GM19324 (cell line): ENCODE data around the gene EDIL3.
"Not testable (repeated sequence)": the region's sequence is repeated elsewhere in the genome, so short reads cannot be mapped to it uniquely, and the experiment has no call there.

Experiments
- ATAC-seq: cut with Tn5 transposase; IDR thresholded peaks from one replicate; pipeline ENCODE4 v1.9.1; 2021; ENCODE audit warnings: mild to moderate bottlenecking, moderate library complexity; ENCODE audit not compliant: unreplicated experiment, low FRiP score

The EDIL3 gene

DNA sequence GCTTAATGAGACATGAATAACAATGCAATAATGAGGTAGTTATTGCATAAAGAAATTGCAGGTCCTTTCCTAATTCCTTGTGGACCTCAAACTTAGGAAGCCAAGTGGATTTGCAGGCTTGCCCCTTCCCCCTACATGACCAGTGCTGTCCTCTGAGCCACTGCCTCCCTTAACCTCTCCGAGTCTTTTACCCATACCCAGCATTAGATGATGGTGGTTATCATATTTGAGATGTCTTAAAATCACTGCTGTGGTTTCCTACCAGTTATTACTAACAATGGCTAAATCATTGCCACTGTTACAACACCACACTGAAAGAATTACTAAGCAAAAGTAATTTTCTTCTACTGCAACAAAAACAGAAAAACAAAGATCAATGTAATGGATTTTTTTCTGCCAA is 170.8 kb downstream of the EDIL3 start:
- no peak for ATAC-seq

GRCh38 chr5:84213212-84213611 is 171.5 kb downstream of the EDIL3 start:
- ATAC-seq = no peak

GRCh38 chr5:84204772-84205171 is 179.9 kb downstream of the EDIL3 start:
- no peak for ATAC-seq

DNA sequence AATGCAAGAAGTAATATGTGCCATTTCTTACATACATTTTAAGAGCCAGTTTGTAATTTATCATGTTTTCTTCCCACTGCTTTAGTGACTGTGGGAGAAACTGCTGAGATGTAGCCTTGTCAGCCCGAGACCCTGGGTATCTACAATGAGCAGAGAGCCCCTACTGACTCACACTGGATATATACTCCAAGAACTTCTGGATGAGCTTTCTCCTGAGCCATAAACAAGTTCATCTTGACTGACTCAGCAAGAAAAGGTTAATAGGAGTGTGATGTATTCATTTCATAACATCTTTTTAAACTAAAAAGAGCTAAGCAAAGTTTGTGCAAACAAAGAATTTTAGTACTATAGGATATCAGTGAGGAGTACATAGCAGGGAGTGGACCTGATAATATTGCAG is 182.5 kb downstream of the EDIL3 start:
- ATAC-seq = no peak

DNA sequence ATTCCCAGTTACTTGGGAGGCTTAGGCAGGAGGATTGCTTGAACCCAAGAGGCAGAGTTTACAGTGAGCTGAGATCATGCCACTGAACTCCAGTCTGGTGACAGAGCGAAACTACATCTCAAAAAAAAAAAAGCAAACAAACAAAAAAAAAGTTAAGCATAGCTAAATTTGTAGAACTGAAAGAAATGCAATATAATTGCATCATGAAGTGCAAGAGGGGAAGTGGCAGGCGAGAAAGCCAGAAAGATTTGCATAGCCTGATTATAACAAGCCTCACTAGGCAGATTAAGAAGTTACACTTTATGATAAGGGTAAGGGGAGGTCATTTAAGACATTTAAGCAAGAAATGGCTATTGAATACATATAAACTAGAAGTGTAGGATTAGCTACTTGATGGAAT is 187.1 kb downstream of the EDIL3 start:
- ATAC-seq = peak; percentile 74

DNA sequence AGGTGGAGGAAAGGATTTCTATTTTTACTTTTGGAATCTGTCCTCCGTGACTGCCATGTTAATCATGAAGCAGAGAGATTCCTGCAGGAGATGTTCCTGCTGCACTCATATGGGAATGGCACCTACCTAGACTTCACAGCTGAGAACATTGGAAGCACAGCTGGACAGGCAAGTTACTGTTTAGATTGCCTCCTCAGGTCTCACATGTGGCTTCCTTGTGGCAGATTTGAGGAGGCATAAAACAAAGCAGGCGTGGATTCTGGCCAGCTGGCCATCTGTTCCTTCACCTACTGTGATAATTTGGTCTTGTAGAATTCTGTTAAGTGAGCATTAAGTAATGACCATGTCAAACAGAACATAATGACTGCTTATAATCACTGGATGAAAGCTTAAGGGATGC is 193.4 kb downstream of the EDIL3 start:
- no peak for ATAC-seq

GRCh38 chr5:84184857-84185256 is 199.8 kb downstream of the EDIL3 start:
- no peak for ATAC-seq

- ATAC-seq = no peak
These were observed 203.6 kb downstream of the EDIL3 start for GRCh38 chr5:84181093-84181492.

DNA sequence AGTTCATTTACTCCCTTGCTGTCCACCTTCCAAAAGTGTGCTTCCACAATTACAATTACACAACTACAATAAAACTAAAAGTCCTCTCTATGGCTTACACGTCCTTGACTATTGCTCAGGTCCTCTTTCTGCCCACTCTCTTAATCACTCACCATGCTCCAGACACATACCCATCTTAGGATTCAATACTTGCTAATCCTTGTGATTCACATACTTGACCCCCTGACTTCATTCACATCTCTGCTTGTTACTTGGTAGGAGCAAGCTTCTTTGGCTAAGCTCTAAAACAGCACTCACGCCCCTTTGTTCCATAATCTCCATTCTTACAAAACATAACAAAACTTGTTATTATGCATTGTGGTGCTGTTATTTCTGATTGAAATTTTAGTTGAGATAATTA is 215.8 kb downstream of the EDIL3 start:
- ATAC-seq = no peak

DNA sequence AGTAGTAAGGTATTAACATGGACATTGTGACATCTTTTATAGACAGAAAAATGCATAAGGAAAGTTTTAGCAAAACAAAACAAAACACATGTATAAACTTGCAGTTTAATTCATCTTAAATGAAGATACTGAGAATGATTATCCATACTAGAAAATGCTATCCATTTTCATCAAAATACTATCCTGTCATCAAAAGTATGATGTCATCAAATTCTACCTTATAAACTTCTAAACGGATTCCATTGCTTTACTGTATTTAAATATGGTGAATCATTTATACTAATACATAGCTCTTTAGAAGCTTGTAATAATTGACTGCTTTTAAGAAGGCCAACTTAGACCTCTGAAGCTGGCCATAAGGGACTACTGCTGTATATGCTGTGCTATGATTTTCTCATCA is 221.0 kb downstream of the EDIL3 start:
- no peak for ATAC-seq

DNA sequence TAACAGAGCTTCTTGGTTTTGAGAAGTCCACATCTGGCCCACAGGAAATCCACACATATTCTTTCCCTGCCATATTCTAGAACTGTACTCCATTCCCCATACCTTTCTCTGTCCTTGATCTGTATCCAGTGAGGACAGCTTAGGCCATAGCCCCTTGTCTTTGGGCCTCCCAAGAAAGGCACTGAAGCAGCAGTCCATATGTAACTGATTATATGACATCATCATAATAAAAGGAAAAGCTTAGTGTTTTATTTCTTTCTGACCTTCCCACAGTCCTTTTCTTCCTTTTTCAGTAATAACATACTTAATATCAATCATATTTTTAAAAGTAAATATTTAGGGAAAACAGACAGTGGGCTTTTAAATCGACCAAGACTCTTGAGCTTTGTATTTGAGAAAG is 222.0 kb downstream of the EDIL3 start:
- ATAC-seq = no peak

GRCh38 chr5:84160650-84161049 is 224.0 kb downstream of the EDIL3 start:
- not testable (repeated sequence) for ATAC-seq

GRCh38 chr5:84149094-84149493 is 235.6 kb downstream of the EDIL3 start:
- no peak for ATAC-seq

GRCh38 chr5:84148651-84149050 is 236.0 kb downstream of the EDIL3 start:
- no peak for ATAC-seq

- ATAC-seq = no peak
These were observed 247.1 kb downstream of the EDIL3 start for GRCh38 chr5:84137541-84137940.

DNA sequence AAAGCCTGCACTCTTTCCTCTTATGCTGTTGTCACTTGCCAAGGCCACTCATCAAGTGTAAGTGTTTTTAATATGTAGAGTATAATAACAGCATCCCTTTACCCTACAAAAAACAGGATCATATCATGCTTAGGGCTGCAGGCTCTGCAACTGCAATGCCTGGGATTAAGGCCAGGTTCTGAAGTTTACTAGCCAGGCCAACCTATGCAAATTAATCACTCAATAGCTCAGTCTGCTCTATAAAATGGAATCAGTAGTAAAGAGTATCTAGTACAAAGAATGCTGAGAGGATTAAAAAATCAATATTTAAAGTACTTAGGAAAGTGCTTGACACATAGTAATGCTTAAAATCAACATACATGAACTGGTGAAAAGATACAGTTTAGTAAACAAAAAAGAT is 253.3 kb downstream of the EDIL3 start:
- no peak for ATAC-seq

DNA sequence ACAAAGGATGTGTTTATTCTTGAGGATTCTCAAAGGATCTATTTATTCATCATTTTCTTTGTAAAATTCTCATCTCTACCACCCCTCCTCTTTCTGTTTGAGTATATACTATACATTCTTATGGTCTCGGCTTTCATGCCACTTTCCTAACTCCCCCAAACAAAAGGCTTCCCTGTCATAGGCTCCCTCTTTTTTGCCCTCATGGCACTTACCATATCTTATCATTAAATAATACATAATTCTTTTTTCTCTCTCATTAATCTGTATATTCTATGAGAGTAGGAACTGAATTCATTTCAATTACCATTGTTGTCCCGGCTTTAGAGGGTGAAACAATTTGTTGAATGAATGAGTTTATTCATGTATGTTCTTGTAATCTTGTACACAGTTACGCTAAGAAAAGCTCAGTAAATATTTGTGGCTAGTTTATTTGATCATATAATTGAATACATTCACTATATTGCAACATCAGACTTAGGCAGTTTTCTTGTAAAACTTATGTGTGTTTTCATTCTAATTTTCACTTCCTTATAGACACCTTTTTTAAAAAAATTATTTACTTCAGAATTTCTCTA is 254.6 kb downstream of the EDIL3 start:
- no peak for ATAC-seq

- no peak for ATAC-seq
These were observed 259.5 kb downstream of the EDIL3 start for GRCh38 chr5:84125216-84125615.

GRCh38 chr5:84119252-84119651 is 265.4 kb downstream of the EDIL3 start:
- ATAC-seq = no peak

GRCh38 chr5:84118551-84118950 is 266.1 kb downstream of the EDIL3 start:
- no peak for ATAC-seq

DNA sequence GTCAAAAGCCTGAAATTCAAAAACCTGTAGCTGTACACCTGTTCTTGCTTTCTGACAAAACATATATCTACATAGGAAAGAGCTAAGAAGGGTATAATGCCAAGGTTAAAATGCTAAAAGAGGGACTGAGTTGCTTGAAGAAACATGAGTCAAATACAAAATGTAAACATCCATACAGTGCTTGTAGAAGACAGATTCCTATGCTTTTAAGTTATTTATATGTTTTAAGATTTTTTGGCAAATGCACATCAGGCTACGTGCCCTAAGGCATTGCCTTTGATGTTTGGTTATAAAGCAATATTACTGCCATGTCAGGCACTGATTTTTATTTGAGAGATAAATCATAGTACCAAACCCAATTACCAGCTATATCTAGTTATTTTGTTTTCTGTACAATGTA is 269.0 kb downstream of the EDIL3 start:
- ATAC-seq = no peak

DNA sequence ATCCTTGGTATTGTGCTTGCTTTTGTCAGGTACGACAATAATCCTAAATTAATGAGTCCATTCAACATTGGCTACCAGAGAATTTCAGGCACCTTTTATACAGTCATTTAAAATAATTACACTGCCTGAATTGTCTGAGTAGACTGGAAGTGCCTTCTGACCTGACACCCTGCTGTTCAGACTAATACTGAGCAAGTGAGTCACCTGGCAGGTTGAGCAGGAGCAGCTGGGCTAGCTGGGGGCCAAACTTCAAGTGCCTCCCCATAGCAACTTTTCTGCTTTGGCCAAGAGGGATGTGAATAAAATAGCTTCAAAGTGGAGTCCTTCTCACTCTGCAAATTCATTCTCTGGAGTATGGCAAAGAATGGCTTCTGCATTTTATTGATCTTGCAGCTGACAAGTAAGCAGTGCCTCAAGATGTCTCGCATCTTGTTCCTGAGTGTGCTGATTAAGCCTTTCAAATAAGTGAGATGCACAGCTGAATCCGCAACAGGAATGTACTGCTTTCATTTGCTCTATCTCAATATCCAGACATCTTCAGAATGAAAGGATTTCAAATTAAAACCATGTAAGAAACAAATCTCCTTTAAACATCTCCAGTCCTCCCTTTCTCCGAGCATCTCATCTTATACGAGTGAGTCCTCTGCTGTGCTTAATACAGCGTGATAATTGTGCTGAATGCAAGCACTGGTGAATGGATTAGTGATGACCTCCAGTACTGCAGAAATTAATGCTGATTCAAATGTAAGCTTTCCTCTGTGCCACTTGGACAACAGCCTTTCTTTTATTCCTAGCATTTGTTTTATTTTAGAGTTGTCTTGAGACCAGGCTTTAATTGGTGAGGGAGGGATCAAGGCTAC is 271.2 kb downstream of the EDIL3 start:
- ATAC-seq = no peak
